AG20443 (cell line): ENCODE data around the gene PEPD.
"Not testable (repeated sequence)": the region's sequence is repeated elsewhere in the genome, so short reads cannot be mapped to it uniquely, and the experiment has no call there.

Source experiments
- DNase-seq: peaks from one replicate; pipeline ENCODE4 v3.0.0; 2012; ENCODE audit warnings: low spot score, mixed read lengths

PEPD gene

GRCh38 chr19:33497131-33497777, 24.3 kb downstream of the PEPD start:
- no peak for DNase-seq

- no peak for DNase-seq
These were observed 25.3 kb downstream of the PEPD start for GRCh38 chr19:33496038-33496895.

- DNase-seq: no peak
These were observed 28.0 kb downstream of the PEPD start for GRCh38 chr19:33493401-33494275.

- no peak for DNase-seq
These were observed 28.6 kb downstream of the PEPD start for GRCh38 chr19:33492951-33493350.

GRCh38 chr19:33492090-33492489, 29.5 kb downstream of the PEPD start:
- no peak for DNase-seq

- DNase-seq: not testable (repeated sequence)
These were observed 31.0 kb downstream of the PEPD start for GRCh38 chr19:33490596-33490995.

GRCh38 chr19:33490041-33490451, 31.5 kb downstream of the PEPD start:
- no peak for DNase-seq

- no peak for DNase-seq
These were observed 32.8 kb downstream of the PEPD start for GRCh38 chr19:33488826-33489225.

- no peak for DNase-seq
These were observed 33.4 kb downstream of the PEPD start for GRCh38 chr19:33487901-33488800.

GRCh38 chr19:33486936-33487811, 34.4 kb downstream of the PEPD start:
- DNase-seq: no peak

GRCh38 chr19:33486407-33486806, 35.2 kb downstream of the PEPD start:
- no peak for DNase-seq

GRCh38 chr19:33484226-33484774, 37.3 kb downstream of the PEPD start:
- DNase-seq: no peak

GRCh38 chr19:33482476-33482875, 39.1 kb downstream of the PEPD start:
- DNase-seq: no peak

GRCh38 chr19:33481863-33482262, 39.7 kb downstream of the PEPD start:
- DNase-seq: no peak

GRCh38 chr19:33479570-33479969, 42.0 kb downstream of the PEPD start:
- not testable (repeated sequence) for DNase-seq

- DNase-seq: no peak
These were observed 43.8 kb downstream of the PEPD start for GRCh38 chr19:33477781-33478180.

- no peak for DNase-seq
These were observed 45.4 kb downstream of the PEPD start for GRCh38 chr19:33476151-33476707.

GRCh38 chr19:33473653-33474305, 47.8 kb downstream of the PEPD start:
- peak; percentile 41 for DNase-seq
